ENCODE results near the gene H1-8.

H1-8 gene

DNA sequence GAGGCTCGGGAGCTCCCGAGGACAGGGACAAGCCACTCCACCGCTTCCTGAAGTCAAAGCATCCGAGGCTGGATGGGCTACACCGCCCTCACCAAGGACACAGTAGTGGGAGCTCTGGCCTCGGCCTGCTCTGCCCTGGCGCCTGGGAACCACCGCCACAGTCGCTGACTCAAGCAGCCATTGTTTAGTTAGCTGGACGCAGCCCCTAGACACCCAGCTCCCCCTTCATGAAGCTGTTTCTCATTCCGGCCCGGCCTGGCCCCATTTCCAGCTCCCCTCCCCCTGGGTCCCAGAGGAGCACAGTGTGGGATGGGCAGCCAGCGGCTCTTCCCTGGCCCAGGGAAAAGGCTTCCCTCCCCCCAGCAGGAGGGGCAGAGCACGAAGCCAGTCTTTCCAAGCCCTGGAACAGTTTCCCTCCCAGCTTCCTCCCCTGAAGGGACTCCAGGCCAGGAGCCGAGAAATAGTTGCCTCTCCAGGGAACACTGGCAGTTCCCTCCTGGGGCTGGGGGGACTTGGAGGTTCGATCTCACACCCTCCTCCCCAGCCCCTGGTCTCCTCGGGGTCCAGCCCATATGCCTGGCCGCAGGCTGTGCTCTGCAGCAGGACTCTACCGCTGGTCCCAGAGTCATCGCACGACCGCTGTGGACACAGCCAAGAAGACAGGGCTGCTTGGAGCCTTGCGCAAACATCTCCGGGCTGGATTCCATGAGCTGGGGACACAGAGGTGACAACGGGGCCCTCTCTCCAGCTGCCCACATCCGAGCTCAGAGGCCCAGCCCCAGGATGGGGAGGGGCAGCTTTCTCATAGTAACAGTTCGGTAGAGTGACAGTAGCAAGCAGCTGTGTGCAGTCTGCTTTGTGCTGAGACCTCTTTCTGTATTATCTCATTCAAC, 53.5 kb downstream of the H1-8 start:
- peak; percentile 68 for DNase-seq

DNA sequence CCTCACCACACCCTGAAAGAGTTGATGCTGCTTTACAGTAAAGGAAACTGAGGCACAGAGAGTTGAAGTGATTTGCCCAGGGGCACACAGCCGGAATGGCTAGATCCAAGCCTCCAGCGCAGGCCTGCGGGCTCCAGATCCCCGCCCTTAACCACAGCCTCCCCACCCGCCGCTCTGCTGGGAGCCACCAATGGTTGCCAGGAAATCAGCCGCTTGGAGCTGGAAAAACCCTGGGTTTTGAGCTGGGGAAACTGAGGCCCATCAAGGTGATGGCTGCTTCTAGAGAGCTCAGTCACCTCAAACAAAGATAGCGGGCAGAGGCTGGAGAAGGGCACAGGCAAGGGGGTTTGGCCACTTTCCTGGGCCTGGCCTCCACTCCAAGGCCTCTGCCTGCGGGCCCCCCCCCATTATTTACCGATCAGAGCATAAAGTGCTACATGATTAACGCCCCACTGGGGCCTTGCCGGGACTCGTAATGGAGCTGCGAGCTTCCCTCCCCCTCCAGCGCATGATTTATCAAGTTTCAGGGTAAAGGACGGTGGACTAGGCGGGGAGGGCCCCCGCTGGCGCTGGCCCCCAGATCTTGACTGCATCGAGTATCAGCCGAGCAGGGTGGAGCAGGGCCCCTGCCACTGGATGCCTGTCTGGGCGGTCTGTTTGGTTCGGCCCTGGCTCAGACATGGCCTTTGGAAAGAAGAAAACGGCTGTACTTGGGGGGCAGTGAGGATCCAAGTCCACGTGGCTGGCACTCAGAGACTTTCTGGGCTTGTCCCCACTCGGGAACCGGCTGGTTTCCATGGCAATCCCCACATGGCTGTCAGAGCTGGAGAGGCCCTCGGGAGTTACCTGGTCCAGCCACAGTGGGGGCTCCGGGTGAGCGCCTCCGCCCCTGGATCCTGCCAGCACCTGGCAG, 54.4 kb downstream of the H1-8 start:
- peak; percentile 5 for DNase-seq

DNA sequence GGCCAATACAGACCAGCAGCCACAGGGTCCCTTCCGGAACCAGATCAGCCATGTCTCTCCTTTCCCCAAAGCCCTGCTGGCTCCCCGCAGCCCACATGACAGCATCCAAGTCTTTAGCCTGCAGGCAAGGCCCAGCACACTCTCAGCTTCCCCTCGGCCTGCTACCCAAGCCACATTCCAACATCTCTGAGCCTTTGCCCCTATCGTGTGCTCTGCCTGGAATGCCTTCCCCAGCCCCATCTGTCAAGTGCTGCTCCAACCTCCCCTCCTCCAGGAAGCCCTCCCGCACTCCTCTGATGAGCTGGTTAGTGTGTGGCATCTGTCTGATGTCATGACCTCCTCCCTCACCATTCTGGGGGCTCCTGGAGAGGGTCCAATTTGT, 55.0 kb downstream of the H1-8 start:
- no peak for DNase-seq

DNA sequence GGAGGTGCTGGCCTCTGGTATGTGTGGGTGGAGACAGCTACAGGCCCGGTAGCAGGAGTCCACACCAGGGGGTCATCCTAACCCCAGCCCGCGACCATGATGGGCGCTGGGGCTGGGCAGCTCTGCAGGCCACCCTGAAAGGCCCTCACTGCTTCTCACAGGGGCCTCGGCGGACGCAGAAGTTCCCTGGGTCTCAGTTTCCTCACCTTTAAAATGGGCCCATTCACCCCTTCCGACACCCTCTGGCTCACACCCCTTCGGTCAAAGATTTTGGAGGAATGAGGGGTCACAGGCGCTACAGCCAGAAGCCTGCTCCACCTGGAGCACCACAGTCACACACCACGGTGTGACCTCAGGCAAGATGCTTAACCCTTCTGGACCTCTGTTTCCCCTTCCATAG, 55.5 kb downstream of the H1-8 start:
- DNase-seq, result no peak

DNA sequence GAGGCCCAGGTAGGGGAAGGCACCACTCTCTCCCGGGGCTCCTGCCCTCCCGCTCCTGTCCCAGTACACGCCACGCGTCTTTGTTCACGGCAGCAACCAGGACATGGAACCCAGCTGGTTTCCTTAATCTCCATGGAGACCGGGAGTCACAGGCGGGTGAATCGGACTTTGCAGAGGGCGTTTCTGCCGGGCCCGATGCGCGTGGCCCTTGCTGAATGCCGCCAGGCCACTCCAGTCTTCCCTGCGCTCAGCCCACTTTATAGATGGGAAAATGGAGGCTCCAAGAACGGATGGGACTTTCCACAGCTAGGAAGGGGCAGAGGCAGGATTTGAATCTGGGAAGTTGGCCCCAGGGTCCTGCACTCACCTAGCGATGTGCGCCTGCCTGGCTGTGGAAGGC, 56.1 kb downstream of the H1-8 start:
- no peak for DNase-seq

DNA sequence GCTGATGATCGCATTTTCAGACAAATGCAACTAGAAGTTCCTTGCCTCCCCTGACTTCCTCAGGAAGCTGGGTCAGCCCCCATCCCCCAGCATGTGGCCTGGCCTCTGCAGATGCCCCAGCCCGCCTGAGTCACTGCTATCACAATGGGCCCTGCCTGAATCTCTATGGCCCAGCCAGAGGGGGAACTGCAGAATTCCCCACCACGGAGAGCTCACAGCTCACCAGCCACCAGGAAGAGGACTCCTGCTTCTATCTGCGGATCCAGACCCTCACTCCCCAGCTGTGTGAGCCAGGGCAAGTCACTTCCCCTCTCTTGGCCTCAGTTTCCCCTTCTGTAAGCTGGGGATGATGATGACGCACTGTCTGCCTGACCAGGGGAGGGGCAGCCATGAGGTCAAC, 56.6 kb downstream of the H1-8 start:
- peak; percentile 27 for DNase-seq

DNA sequence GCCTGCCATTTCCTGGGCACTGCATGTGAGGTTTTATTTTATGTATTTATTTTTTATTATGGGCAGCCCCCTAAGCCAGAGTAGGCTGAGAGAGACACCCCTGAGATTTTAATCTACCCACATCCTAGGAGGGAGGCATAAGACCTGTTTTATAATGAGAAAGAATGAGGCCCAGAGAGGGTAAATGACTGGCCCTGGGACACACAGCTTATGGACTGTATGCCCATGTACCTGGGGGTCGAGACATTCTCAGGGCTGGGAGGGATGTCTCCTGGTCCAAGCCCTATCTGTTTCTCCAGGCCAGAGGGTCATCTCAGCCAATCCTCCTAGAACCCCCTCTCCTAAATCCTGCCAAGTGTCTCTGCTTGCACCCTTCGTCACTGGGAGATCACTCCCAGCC, 57.4 kb downstream of the H1-8 start:
- DNase-seq, result no peak

Data from T1000 (cell line).